Panc1 (cell line): ENCODE data around the gene ADA.
"Not testable (repeated sequence)": the region's sequence is repeated elsewhere in the genome, so short reads cannot be mapped to it uniquely, and the experiment has no call there.

Source experiments
- POLR2AphosphoS5 ChIP-seq: IDR thresholded peaks from 2 replicates; pipeline ENCODE4 v1.6.1; 2012; ENCODE audit warnings: mild to moderate bottlenecking, low read depth, low read length, moderate library complexity
- REST ChIP-seq, 2 experiments: IDR thresholded peaks; 2 replicates each; pipeline ENCODE4 v1.6.1; 2011 to 2012; ENCODE audit warnings: low read depth in 2 of 2, control low read depth in 1 of 2, low read length in 1 of 2, mild to moderate bottlenecking in 1 of 2, moderate library complexity in 1 of 2; ENCODE audit not compliant: insufficient read depth in 1 of 2
- SIN3A ChIP-seq: IDR thresholded peaks from 2 replicates; pipeline ENCODE4 v1.6.1; 2012; ENCODE audit warnings: low read depth, mild to moderate bottlenecking, low read length, moderate library complexity, borderline replicate concordance; ENCODE audit not compliant: insufficient read depth
- TCF7L2 ChIP-seq: IDR thresholded peaks from 2 replicates; pipeline ENCODE4 v1.6.1; 2011; ENCODE audit warnings: mild to moderate bottlenecking, low read depth, low read length, inconsistent platforms
- TF ChIP-seq, protein P1 (sequence below): fragments of 450-650 bp; IDR thresholded peaks from 2 replicates; pipeline ENCODE4 v1.5.1; 2017; ENCODE audit warnings: mild to moderate bottlenecking

GRCh38 chr20:44672318-44672902, 20.9 kb upstream of the ADA start:
- TF ChIP-seq, protein P1, sequence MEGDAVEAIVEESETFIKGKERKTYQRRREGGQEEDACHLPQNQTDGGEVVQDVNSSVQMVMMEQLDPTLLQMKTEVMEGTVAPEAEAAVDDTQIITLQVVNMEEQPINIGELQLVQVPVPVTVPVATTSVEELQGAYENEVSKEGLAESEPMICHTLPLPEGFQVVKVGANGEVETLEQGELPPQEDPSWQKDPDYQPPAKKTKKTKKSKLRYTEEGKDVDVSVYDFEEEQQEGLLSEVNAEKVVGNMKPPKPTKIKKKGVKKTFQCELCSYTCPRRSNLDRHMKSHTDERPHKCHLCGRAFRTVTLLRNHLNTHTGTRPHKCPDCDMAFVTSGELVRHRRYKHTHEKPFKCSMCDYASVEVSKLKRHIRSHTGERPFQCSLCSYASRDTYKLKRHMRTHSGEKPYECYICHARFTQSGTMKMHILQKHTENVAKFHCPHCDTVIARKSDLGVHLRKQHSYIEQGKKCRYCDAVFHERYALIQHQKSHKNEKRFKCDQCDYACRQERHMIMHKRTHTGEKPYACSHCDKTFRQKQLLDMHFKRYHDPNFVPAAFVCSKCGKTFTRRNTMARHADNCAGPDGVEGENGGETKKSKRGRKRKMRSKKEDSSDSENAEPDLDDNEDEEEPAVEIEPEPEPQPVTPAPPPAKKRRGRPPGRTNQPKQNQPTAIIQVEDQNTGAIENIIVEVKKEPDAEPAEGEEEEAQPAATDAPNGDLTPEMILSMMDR: not testable (repeated sequence)
- TF ChIP-seq POLR2AphosphoS5; SIN3A; REST (IDR thresholded peaks at IDR 0.05; ENCODE audit: insufficient read depth in 1 of 2, low read depth in 2 of 2, low read length in 1 of 2); TCF7L2: not testable (repeated sequence)
